HG03108 (cell line): ENCODE data around the gene PDCL3.

Source experiments
- ATAC-seq: cut with Tn5 transposase; IDR thresholded peaks from one replicate; pipeline ENCODE4 v1.9.1; 2021; ENCODE audit warnings: moderate library complexity; ENCODE audit not compliant: unreplicated experiment

Gene PDCL3

DNA sequence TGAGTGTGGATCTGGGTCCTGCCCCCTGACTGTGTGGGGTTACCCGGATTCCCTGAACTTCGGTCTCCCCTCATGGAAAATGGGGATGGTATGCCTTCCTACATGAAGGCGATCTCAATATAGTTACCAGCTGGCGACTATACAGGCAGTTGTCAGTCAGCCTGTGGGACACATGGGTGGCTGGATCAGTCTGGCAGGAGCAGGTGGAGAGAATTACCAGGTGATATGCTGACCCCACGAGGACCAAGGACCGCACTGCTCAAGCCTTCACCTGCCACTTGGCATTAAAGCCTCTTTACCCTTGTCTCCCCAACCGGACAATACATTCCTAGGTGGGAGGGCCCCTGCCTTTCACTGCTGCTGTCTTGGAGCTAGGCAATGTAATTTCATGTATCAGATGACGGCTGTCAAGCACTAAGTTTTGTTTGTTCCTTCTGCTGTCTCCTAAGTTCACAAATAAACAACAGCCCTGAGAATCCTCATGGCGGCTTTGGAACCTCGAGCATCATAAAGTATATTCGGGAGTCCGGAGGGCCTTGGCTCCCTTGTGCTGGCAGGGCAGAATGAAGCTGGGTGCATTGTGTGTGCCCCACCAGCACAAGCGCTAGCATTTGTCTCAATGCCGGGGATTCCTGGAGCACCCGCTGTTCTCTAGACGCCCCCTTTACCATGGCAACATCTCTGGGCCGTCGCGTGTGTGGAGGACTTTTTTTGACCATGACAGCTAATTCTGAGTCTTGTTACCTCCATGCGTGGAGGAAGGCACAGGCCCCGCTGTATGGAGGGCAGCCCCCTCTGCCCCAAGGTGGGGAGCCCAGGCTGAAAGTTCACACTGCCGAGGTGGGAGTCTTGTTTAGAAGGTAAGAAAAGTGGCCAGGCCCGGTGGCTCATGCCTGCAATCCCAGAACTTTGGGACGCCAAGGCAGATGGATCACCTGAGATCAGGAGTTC, 48.6 kb downstream of the PDCL3 start:
- ATAC-seq = no peak

DNA sequence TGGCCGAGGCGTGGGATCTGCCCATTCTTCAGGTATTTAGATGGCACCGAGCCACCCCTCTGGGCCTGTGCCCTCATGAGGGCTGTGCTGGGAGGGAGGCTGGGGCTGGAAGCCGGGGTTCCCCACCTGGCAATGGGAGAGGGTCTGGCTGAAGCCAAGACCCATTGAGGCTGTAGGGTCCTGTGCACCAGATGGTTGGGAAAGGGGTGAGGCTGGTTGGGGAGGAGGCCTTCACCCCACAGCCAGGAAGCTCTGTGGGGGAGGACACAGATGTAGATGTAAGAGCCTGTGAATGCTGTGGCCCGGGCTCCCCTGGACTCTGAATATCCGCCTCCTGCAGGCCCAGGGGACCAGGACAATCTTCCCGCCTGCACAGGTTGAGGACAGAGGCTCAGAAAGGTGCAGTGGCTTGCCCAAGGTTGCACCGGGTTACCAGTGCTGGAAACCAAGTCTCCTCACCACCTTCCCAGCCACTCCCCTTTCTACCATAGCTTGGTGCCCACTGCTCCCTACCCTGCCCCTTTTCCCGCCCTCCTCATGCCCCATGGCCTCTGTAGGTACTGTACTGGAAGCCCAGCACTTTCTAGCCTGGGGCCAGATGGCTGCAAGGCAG, 49.7 kb downstream of the PDCL3 start:
- no peak for ATAC-seq

DNA sequence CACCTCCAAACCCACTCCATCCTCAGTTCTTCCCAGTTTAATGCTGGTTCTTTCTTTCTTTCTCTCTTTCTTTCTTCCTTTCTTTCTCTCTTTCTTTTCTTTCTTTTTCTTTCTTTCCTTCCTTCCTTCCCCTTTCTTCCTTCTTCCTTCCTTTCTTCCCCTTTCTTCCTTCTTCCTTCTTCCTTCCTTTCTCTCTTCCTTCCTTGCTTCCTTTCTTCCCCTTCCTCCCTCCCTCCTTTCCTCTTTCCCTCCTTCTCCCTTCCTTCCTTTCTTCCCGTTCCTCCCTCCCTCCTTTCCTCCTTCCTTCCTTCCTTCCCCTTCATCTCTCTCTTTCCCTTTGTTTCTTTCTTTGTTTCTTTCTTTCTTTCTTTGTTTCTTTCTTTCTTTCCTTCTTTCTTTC, 50.9 kb downstream of the PDCL3 start:
- no peak for ATAC-seq

DNA sequence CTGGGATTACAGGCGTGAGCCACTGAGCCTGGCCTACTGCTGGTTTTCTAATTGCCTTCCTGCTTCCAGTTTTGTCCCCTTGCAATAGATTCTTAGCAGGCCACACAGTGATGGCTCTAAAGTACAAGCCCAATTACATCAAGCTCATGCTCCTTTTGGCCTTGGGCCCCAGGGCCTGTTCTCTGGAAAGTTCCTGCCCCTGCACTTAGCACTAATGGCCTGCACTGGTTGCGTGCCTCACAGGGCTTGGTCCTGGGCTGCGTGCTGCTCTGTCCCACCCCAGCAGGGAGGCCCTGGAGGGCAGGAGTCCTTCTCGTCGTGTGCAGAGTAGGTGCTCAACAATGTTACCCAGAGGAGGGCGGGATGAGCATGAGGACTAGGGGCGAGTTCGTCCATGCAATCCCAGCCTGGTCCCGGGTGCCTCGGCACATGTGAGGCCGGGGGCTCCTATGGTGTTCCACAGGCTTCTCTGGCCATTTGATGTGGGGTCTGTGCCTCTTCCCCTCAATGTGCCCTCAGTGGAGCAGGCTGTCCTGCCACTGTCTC, 51.7 kb downstream of the PDCL3 start:
- ATAC-seq = no peak

DNA sequence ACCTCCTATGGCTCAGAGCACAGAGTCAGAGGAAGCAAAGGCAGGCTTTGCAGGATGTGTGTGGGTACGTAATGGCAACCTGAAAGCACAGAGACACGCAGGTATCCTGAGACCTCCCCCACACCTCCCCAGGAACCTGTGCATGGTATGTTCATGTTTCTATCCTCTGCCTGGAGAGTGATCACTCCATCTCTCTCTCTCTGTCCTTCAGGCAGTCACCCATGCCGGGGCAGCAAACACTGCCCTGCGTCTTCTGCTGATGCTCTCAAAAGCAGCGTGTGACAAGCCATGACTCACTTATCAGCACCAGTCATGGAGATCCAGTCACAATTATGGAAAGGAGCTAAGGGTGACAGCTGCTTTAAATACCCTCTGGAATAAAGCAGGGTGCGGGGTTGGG, 52.7 kb downstream of the PDCL3 start:
- no peak for ATAC-seq

DNA sequence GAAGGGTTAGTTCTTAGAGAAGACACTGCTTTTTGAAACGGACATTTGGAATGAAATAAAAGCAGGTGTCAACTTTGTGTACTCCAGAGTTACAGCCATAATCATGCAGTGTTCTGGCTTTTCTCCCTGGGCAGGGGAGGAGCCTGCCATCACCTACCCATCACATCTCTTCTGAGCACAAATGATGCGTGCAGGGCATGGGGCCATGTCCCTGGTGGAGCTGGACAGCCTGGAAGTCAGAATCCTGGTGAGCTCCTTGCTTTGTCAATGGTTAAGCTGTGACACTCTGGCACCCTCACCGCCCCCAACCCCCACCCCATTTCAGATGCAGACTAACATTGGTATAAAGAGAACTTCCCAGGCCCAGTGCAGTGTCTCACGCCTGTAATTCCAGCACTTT, 53.1 kb downstream of the PDCL3 start:
- ATAC-seq = no peak

DNA sequence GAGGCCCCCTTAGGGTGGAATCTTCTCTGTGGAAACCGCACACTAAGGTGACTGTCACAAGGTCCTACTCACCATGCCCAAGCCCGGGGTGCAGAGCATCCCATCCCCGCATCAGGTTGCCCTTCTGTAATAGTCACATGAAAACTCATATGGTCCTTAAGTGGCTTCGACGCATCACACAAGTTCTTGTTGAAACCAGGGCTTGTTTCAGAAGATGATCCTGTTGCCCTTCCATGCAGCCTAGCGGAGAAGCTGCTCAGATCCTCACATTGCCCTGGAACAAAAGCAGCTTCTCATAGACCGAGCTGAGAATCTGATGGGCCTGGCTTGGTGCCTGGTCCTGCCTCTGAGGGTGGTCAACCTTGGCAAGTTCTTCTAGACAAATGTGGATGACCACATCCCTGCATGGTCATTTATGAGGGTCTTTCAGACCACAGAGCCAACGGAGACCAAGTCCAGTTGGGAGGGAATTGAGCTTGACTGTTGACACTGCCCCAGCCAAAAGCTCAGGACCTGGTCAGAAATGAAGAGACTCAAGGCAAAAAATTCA, 54.1 kb downstream of the PDCL3 start:
- ATAC-seq = no peak

DNA sequence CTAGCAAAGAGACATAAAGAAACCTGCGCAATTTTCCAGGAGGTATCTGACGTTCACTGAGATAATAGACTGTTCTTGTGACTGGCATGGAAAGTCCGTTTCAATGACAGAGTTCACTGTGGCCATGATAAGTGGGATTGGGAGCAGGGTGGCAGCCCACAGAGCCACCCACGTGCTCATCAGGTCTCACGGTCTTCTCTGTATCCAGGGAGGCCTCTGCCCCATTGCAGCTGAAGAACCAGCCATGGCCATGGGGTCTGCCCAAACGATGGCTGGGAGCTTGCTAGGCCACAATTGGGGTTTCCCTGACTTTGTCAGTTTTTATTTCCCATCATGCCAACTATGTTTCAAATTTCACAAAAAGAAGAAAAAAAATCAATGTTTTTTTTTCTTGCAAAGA, 57.2 kb downstream of the PDCL3 start:
- no peak for ATAC-seq

DNA sequence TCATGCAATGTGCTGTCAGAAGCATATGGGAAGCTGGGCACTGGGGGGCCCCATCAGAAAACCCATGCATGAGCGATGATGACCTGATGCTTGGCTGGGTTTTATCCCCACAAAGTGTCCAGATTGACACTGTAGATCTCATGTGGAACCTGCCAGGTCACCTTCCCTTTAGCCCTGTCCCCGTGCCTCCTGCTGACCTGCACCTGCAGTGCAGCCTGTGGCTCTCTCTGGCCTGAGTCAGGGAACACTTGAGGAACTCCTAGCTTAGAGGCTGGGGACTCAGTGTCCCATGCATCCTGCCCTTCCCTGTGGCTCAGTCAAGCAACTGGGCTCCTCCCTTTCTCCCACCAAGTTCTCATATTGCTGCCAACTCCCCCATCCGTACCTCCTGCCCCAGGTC, 57.7 kb downstream of the PDCL3 start:
- no peak for ATAC-seq

DNA sequence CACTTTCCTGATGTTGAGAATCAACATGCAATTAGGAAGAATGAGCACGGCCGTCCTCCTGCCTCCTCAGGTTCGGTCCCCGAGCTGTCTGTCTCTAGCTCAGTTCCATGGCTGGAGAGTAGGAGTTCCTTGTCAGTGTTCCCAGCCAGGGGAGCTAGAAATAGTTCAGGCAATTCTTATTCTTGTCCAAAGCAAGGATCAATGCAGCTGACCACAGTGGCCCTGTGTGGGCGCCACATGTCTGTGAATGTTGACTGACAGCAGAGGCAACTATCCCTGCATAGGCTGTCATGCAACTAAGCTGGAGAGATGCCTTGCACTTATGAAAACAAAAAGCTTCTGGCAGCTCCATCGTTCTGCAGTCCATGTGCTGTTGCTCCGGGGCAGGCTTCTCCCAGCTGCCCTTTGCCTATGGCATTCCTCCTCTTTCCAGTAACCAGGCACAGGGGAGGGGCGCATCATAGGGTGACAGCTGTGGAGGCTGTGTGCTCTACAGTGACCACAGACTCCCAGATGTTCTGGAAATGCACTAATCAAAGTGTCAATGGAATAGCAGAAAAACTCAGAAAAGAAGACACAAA, 58.7 kb downstream of the PDCL3 start:
- no peak for ATAC-seq

DNA sequence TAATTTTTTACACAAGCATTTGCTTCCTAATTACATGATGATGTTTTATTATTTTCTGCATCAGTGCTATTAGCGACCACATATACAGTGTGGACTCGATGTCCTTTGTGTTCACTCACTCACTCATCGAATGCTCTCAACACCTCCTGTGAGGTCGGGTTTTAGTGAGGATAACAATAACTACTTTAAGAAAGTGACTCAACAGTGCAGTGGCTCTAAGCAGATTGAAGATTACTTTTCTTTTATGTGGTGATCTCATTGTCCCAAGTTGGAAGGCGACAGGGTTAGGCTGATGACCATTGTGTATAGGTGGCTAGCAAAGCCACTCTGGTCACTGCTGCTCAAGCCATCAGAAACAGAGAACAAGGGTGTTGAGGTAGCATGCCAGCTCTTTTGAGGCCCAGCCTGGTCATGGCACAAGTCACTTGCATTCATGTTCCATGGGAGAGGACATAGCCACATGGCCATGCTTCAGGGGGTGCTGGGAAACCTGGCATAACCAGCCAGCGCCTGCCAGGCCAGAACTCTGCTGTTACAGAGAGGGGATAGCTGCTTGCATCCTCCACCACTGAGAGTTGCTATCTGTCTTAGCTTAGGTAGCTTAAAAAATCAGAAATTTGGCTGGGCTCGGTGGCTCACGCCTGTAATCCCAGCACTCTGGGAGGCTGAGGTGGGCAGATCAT, 60.4 kb downstream of the PDCL3 start:
- no peak for ATAC-seq

DNA sequence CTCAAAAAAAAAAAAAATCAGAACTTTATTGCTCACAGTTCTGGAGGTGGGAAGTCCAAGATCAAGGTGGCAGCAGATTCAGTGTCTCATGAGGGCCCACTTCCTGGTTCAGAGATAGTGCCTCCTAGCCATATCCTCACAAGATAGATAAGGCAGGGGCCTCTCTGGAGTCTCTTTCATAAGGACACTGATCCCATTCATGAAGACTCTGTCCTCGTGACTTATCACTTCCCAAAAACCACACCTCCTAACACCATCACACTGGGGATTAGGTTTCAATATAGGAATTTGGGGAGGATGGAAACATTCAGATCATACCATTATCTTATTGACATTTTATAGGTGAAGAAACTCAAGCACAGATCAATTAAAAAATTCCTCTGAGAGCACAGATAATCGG, 61.1 kb downstream of the PDCL3 start:
- no peak for ATAC-seq

DNA sequence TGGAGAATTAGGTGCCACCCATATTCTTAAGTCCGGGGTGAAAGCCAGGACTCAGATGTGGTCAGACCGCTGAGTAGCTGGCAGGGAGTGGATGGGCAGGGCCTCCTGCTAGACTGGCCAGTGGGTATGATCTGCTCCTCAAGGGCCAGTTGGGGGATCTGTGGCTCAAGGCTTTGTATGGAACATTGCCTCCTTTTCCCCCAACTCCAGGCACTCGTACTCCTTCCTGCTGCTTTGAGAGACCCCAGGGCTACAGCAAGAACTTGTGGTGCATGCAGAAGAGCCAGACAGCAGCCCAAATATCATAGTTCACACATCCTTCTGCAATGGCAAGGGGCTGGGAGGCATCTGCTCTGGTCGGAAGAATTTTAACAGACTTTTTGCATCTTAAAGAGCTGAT, 61.7 kb downstream of the PDCL3 start:
- no peak for ATAC-seq

DNA sequence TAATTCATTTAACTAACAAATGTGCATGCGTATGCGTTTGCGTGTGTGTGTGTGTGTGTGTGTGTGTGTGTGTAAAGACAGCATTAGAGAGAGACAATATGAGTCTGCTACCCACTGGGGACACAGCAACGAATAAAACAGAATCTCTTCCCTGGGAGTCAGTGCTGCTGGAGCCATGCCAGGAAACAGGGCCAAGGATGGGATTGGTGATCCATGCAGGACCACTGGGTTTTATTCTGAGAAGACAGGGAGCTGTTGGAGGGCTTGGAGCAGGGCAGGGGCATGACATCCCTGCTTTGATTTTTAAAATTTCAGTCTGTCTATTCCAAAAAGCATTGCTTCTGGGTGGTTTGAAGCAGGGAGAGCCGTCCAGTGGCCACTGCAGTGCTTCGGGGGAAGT, 62.9 kb downstream of the PDCL3 start:
- ATAC-seq = no peak
